GM23338 (cell line): ENCODE data around the gene DUS4L. TPM values are rescaled to one million over a fixed set of nuclear protein-coding genes. Genes with fewer than 3 reads are reported as not detected.

Source experiments
- ATAC-seq: fragments of 200-7000 bp; cut with Tn5 transposase; 3 replicates; pipeline ENCODE4 v1.9.1; 2020
- DNase-seq: peaks from one replicate; pipeline ENCODE4 v3.0.0-alpha.2; 2015; ENCODE audit warnings: low spot score
- H2AFZ ChIP-seq: fragments of 200-600 bp; sonication (generic); 2 replicates; pipeline ENCODE4 v1.8.0; 2016; ENCODE audit warnings: antibody characterized with exemption, mild to moderate bottlenecking, moderate library complexity
- H3F3A ChIP-seq: fragments of 200-600 bp; sonication (generic); replicated peaks from 2 replicates; pipeline ENCODE4 v1.8.0; 2017; ENCODE audit warnings: antibody characterized with exemption, mixed run types, low read depth
- H3K27ac ChIP-seq: fragments of 200-600 bp; sonication (generic); 2 replicates; pipeline ENCODE4 v1.6.1; 2016; ENCODE audit warnings: low read depth
- H3K27me3 ChIP-seq: fragments of 200-600 bp; sonication (generic); 2 replicates; pipeline ENCODE4 v1.8.0; 2016; ENCODE audit warnings: mild to moderate bottlenecking, mixed run types, moderate library complexity; ENCODE audit not compliant: insufficient read depth
- H3K36me3 ChIP-seq: fragments of 200-600 bp; sonication (generic); 2 replicates; pipeline ENCODE4 v1.8.0; 2016; ENCODE audit warnings: mild to moderate bottlenecking; ENCODE audit not compliant: insufficient read depth
- H3K4me1 ChIP-seq: fragments of 200-600 bp; sonication (generic); 2 replicates; pipeline ENCODE4 v1.8.0; 2016; ENCODE audit warnings: mild to moderate bottlenecking, moderate library complexity; ENCODE audit not compliant: insufficient read depth
- H3K4me2 ChIP-seq: fragments of 200-600 bp; sonication (generic); 2 replicates; pipeline ENCODE4 v1.7.1; 2017; ENCODE audit warnings: mixed run types
- H3K4me3 ChIP-seq: fragments of 200-600 bp; sonication (generic); 2 replicates; pipeline ENCODE4 v1.6.1; 2016; ENCODE audit warnings: mixed run types
- H3K79me2 ChIP-seq: fragments of 200-600 bp; sonication (generic); replicated peaks from 2 replicates; pipeline ENCODE4 v1.8.0; 2017; ENCODE audit warnings: mild to moderate bottlenecking; ENCODE audit not compliant: insufficient read depth
- H3K9me2 ChIP-seq: fragments of 200-600 bp; sonication (generic); 2 replicates; pipeline ENCODE4 v1.8.0; 2017; ENCODE audit not compliant: insufficient read depth
- H4K20me1 ChIP-seq: fragments of 200-600 bp; sonication (generic); replicated peaks from 2 replicates; pipeline ENCODE4 v1.8.0; 2017; ENCODE audit warnings: mild to moderate bottlenecking; ENCODE audit not compliant: insufficient read depth
- H3K27ac Mint-ChIP-seq: 2 replicates; pipeline ENCODE4 v1.8.0; 2020; ENCODE audit warnings: inconsistent platforms, mild to moderate bottlenecking, moderate library complexity, mixed read lengths
- H3K27me3 Mint-ChIP-seq: 3 replicates; pipeline ENCODE4 v1.8.0; 2022; ENCODE audit warnings: low read depth, mild to moderate bottlenecking, moderate library complexity, mixed read lengths, inconsistent platforms; ENCODE audit not compliant: insufficient read depth, poor library complexity
- H3K36me3 Mint-ChIP-seq: 3 replicates; pipeline ENCODE4 v1.8.0; 2021; ENCODE audit warnings: low read depth, mild to moderate bottlenecking, inconsistent platforms, moderate library complexity, mixed read lengths
- H3K4me1 Mint-ChIP-seq: 3 replicates; pipeline ENCODE4 v1.8.0; 2020; ENCODE audit warnings: mild to moderate bottlenecking, inconsistent platforms, mixed read lengths
- H3K4me3 Mint-ChIP-seq: 3 replicates; pipeline ENCODE4 v1.8.0; 2021; ENCODE audit warnings: moderate library complexity, mild to moderate bottlenecking, inconsistent platforms, mixed read lengths
- H3K9me3 Mint-ChIP-seq: 3 replicates; pipeline ENCODE4 v1.8.0; 2020; ENCODE audit warnings: moderate library complexity, mild to moderate bottlenecking, inconsistent platforms, mixed read lengths
- CREB1 ChIP-seq: fragments of 250-450 bp; sonication (Bioruptor Pico); IDR thresholded peaks from 2 replicates; pipeline ENCODE4 v1.5.0; 2020; ENCODE audit warnings: low read depth, mild to moderate bottlenecking, moderate library complexity
- ETS1 ChIP-seq: IDR thresholded peaks from 2 replicates; pipeline ENCODE4 v1.6.1; 2016; ENCODE audit warnings: antibody characterized with exemption
- EZH2phosphoT487 ChIP-seq: fragments of 200-600 bp; sonication (generic); IDR thresholded peaks from one replicate; pipeline ENCODE4 v1.8.1; 2018; ENCODE audit warnings: antibody characterized with exemption; ENCODE audit not compliant: unreplicated experiment
- JUNB ChIP-seq: IDR thresholded peaks from one replicate; pipeline ENCODE4 v1.6.1; 2016; ENCODE audit warnings: antibody characterized with exemption; ENCODE audit not compliant: unreplicated experiment
- POLR2AphosphoS5 ChIP-seq: IDR thresholded peaks from 2 replicates; pipeline ENCODE4 v1.6.1; 2016; ENCODE audit warnings: antibody characterized with exemption, low read depth
- STAT1 ChIP-seq: IDR thresholded peaks from one replicate; pipeline ENCODE4 v1.6.1; 2016; ENCODE audit warnings: antibody characterized with exemption; ENCODE audit not compliant: unreplicated experiment
- ZNF462 ChIP-seq: fragments of 250-450 bp; sonication (Bioruptor Pico); IDR thresholded peaks from 2 replicates; pipeline ENCODE4 v1.5.0; 2020; ENCODE audit warnings: mild to moderate bottlenecking, moderate library complexity
- polyA plus RNA-seq: library from polyadenylated mRNA; unstranded; fragments of >200 nt; fragmentation: Nextera tagmentation; extraction: Ambion mirVana; gene quantifications from 2 replicates; pipeline ENCODE4 v1.2.1, GENCODE V29; 2016
- total RNA-seq: library from RNA; depleted of rRNA; stranded (reverse); fragments of >200 nt; shearing (Covaris generic); gene quantifications from 2 replicates; pipeline ENCODE4 v1.2.3, GENCODE V29; 2014

DUS4L gene
- total and polyA plus RNA-seq, 2 experiments from 2014 or later: 16.7 to 22.9 TPM

GRCh38 chr7:107609811-107610261 lies 46.1 kb downstream of the DUS4L start (continued):
- TF ChIP-seq ZNF462 (CRISPR knock-in tag) (no peak), JUNB (no peak), ETS1 (no peak)

GRCh38 chr7:107610323-107610722 lies 46.6 kb downstream of the DUS4L start:
- Histone ChIP-seq H3K79me2 (no peaks in the 10 kb centered on the region), H3K4me1 (no peaks in the 10 kb centered on the region), H3K27ac (no peak overlapping the region), H3K4me2 (no peak overlapping the region), H3F3A (no peaks in the 10 kb centered on the region), H2AFZ (no peak overlapping the region), H3K36me3 (no peaks in the 10 kb centered on the region), H3K9me2 (no peaks in the 10 kb centered on the region), H4K20me1 (no peaks in the 10 kb centered on the region), H3K4me3 (no peak overlapping the region), H3K27me3 (no peaks in the 10 kb centered on the region)
- Mint-ChIP-seq H3K9me3 (no peaks in the 10 kb centered on the region), H3K27me3 (no peaks in the 10 kb centered on the region), H3K4me1 (no peaks in the 10 kb centered on the region), H3K36me3 (no peaks in the 10 kb centered on the region), H3K4me3 (no peak overlapping the region), H3K27ac (no peak overlapping the region)
- no peak for ATAC-seq
- no peak for DNase-seq
- no peak for TF ChIP-seq ZNF462 (CRISPR knock-in tag)
- no peak for TF ChIP-seq STAT1
- no peak for TF ChIP-seq ETS1
- TF ChIP-seq CREB1 (CRISPR knock-in tag): no peak
- TF ChIP-seq EZH2phosphoT487: no peak
- TF ChIP-seq POLR2AphosphoS5: no peak
- TF ChIP-seq JUNB: no peak
